GM12878 (cell line): ENCODE results near the gene MAGI3.
"Not testable (repeated sequence)": the region's sequence is repeated elsewhere in the genome, so short reads cannot be mapped to it uniquely, and the experiment has no call there.

Experiments used
- TBL1XR1 ChIP-seq: IDR thresholded peaks from 2 replicates; pipeline ENCODE4 v1.6.1; 2012; ENCODE audit warnings: low read depth, low read length, improper control_type of control experiment
- ZSCAN29 ChIP-seq: fragments of 450-650 bp; IDR thresholded peaks from 2 replicates; pipeline ENCODE4 v1.6.1; 2017; ENCODE audit warnings: mild to moderate bottlenecking, moderate library complexity
- TF ChIP-seq, protein P1 (sequence below), 3 experiments: IDR thresholded peaks in 2 of 3; conservative IDR thresholded peaks in 1 of 3; 2 replicates each; pipeline ENCODE4 v1.5.1; 2011; ENCODE audit warnings: low read depth in 3 of 3, low read length in 3 of 3, mild to moderate bottlenecking in 3 of 3, control low read depth in 2 of 3, moderate library complexity in 2 of 3, inconsistent platforms in 1 of 3, mixed read lengths in 1 of 3; ENCODE audit not compliant: control insufficient read depth in 2 of 3, insufficient read depth in 1 of 3; ENCODE audit errors: extremely low read depth in 1 of 3
- TF ChIP-seq, protein P2 (sequence below): fragments of 450-650 bp; IDR thresholded peaks from 2 replicates; pipeline ENCODE4 v1.6.1; 2017; ENCODE audit warnings: mild to moderate bottlenecking

DNA sequence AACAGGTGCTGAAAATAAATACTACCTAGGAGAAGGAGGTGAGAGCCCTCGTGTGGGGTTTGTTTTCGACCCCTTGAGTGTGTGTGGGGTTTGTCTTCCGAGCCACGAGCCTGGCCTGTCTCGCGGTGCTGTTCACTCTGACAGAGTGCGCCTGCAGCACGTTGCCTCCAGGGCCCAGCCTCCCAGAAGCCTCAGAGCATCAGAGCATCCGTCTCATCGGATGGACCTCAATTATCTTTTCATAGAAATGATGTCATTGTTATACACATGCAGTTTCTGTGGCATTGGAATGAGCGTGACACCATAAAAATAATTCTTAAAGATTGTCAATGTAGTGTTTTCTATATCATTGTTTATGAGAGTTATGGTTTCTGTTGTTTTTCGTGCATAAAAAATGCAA lies 119.5 kb downstream of the MAGI3 start:
- TF ChIP-seq TBL1XR1, ZSCAN29: not testable (repeated sequence)
- TF ChIP-seq, protein P1, sequence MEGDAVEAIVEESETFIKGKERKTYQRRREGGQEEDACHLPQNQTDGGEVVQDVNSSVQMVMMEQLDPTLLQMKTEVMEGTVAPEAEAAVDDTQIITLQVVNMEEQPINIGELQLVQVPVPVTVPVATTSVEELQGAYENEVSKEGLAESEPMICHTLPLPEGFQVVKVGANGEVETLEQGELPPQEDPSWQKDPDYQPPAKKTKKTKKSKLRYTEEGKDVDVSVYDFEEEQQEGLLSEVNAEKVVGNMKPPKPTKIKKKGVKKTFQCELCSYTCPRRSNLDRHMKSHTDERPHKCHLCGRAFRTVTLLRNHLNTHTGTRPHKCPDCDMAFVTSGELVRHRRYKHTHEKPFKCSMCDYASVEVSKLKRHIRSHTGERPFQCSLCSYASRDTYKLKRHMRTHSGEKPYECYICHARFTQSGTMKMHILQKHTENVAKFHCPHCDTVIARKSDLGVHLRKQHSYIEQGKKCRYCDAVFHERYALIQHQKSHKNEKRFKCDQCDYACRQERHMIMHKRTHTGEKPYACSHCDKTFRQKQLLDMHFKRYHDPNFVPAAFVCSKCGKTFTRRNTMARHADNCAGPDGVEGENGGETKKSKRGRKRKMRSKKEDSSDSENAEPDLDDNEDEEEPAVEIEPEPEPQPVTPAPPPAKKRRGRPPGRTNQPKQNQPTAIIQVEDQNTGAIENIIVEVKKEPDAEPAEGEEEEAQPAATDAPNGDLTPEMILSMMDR (IDR thresholded peaks at IDR 0.05 in 2 of 3, conservative IDR thresholded peaks at IDR 0.05 in 1 of 3; ENCODE audit: control insufficient read depth in 2 of 3, extremely low read depth in 1 of 3, insufficient read depth in 1 of 3, low read depth in 3 of 3, low read length in 3 of 3) = not testable (repeated sequence)
- TF ChIP-seq, protein P2, sequence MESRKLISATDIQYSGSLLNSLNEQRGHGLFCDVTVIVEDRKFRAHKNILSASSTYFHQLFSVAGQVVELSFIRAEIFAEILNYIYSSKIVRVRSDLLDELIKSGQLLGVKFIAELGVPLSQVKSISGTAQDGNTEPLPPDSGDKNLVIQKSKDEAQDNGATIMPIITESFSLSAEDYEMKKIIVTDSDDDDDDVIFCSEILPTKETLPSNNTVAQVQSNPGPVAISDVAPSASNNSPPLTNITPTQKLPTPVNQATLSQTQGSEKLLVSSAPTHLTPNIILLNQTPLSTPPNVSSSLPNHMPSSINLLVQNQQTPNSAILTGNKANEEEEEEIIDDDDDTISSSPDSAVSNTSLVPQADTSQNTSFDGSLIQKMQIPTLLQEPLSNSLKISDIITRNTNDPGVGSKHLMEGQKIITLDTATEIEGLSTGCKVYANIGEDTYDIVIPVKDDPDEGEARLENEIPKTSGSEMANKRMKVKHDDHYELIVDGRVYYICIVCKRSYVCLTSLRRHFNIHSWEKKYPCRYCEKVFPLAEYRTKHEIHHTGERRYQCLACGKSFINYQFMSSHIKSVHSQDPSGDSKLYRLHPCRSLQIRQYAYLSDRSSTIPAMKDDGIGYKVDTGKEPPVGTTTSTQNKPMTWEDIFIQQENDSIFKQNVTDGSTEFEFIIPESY = not testable (repeated sequence)
